GM12873 (cell line): Measurements from ENCODE around the gene ZNF277.

Source experiments
- TF ChIP-seq, protein P1 (sequence below): IDR thresholded peaks from 2 replicates; pipeline ENCODE4 v1.5.1; 2012; ENCODE audit warnings: low read depth, mild to moderate bottlenecking, moderate library complexity, low read length, control low read depth; ENCODE audit not compliant: insufficient read depth; ENCODE audit errors: missing control alignments

Gene ZNF277

DNA sequence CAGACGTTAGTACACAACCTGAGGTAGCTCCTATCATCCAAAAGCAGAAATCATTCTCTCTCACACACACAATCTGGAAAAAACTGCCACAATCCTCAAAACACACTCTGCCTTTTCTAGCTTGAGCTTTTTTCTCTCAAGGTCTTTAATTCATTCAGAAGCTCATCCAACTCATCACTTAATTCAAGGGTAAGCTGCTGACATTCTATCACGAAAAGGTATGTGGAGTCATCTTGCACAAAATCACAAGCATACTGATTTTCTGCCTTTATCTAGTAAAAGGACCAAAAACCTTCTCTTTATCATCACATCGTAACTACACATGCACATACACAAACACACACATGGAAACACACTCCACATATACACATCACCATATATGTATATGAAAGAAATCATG, 32.3 kb upstream of the ZNF277 start:
- TF ChIP-seq, protein P1, sequence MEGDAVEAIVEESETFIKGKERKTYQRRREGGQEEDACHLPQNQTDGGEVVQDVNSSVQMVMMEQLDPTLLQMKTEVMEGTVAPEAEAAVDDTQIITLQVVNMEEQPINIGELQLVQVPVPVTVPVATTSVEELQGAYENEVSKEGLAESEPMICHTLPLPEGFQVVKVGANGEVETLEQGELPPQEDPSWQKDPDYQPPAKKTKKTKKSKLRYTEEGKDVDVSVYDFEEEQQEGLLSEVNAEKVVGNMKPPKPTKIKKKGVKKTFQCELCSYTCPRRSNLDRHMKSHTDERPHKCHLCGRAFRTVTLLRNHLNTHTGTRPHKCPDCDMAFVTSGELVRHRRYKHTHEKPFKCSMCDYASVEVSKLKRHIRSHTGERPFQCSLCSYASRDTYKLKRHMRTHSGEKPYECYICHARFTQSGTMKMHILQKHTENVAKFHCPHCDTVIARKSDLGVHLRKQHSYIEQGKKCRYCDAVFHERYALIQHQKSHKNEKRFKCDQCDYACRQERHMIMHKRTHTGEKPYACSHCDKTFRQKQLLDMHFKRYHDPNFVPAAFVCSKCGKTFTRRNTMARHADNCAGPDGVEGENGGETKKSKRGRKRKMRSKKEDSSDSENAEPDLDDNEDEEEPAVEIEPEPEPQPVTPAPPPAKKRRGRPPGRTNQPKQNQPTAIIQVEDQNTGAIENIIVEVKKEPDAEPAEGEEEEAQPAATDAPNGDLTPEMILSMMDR: no peak

GRCh38 chr7:112176241-112176640, 30.3 kb upstream of the ZNF277 start:
- TF ChIP-seq, protein P1: no peak

DNA sequence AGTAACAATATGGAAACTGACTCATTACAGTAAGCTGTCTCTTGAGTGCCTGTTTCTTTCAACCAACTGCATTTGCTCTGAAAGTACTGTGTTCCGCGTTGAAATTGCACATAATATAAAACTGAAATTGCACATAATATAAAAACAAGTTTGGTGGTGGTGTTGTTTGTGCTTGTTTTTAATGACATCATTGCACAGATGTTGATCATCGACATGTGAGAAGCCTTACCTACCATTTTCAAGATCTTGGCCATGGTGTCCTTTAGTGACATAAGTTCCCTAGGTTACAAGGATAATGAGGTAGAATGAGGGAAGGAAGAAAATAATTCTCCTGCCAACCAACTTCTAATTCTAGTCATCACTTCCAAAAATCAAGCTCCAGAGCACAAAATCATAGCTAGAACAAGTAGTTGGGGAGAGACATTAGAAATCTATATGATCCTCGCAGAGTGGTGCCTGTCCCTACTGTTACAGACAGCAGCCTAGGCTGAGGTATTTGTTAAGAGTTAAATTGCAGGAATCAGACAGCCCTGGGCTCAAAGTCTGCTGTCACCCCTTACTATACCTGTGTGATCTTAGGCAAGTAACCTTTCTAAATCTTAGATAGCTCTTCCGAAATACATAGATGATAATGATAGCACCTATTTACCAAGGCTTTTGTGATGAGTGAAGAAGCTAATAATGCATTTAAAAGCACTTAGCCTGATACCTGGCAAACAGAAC, 29.6 kb upstream of the ZNF277 start:
- TF ChIP-seq, protein P1: no peak

GRCh38 chr7:112180223-112180622, 26.3 kb upstream of the ZNF277 start:
- TF ChIP-seq, protein P1: no peak

GRCh38 chr7:112182749-112183148, 23.7 kb upstream of the ZNF277 start:
- TF ChIP-seq, protein P1: no peak

- TF ChIP-seq, protein P1: no peak
Observed at GRCh38 chr7:112183266-112183665, 23.2 kb upstream of the ZNF277 start.

GRCh38 chr7:112184455-112184854, 22.0 kb upstream of the ZNF277 start:
- TF ChIP-seq, protein P1: no peak
